ENCODE measurements around the gene RAB11A.

Gene RAB11A

DNA sequence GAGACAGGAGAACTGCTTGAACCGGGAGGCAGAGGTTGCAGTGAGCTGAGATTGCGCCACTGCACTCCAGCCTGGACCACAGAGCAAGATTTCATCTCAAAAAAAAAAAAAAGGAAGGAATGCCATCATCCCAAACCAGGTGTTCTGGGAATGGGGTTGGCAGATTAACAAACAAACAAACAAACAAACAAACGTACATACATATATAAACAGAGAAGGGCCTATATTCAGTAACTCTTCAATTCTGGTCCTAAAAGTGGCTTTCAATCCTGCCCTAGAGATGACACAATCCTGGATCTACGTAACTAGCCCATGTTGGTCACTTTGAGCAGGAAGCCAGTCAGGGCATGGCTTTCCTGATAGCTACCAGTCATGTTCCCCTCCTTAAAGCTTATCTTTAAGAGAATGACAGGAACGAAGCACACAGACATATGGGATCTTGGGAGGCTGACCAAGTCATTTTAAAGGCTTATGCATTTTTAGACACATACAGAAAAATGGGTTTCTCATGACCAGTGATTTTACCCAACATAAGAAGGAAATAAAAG is 29.9 kb upstream of the RAB11A start:
- no peaks in the 10 kb centered on the region for H3K9me2 ChIP-seq (replicated peaks; ENCODE audit: low read depth, low read length)
- H3K4me1 ChIP-seq (ENCODE audit: insufficient read depth, low read length, poor library complexity, severe bottlenecking): no peaks in the 10 kb centered on the region
- H3K9me3 ChIP-seq (ENCODE audit: insufficient read depth, low read depth, low read length): no peaks in the 10 kb centered on the region
- H3K79me2 ChIP-seq (ENCODE audit: insufficient read depth, low read length): no peaks in the 10 kb centered on the region
- no peak overlapping the region for H2AFZ ChIP-seq (ENCODE audit: low read length)
- no peak overlapping the region for H3K4me2 ChIP-seq (ENCODE audit: low read depth, low read length, poor library complexity, severe bottlenecking)
- no peaks in the 10 kb centered on the region for H3K27me3 ChIP-seq (ENCODE audit: insufficient read depth, low read length, poor library complexity, severe bottlenecking)
- H3F3A ChIP-seq (ENCODE audit: low read depth): no peaks in the 10 kb centered on the region
- no peaks in the 10 kb centered on the region for H3K36me3 ChIP-seq (ENCODE audit: insufficient read depth, low read length)
- TF ChIP-seq, protein P1, sequence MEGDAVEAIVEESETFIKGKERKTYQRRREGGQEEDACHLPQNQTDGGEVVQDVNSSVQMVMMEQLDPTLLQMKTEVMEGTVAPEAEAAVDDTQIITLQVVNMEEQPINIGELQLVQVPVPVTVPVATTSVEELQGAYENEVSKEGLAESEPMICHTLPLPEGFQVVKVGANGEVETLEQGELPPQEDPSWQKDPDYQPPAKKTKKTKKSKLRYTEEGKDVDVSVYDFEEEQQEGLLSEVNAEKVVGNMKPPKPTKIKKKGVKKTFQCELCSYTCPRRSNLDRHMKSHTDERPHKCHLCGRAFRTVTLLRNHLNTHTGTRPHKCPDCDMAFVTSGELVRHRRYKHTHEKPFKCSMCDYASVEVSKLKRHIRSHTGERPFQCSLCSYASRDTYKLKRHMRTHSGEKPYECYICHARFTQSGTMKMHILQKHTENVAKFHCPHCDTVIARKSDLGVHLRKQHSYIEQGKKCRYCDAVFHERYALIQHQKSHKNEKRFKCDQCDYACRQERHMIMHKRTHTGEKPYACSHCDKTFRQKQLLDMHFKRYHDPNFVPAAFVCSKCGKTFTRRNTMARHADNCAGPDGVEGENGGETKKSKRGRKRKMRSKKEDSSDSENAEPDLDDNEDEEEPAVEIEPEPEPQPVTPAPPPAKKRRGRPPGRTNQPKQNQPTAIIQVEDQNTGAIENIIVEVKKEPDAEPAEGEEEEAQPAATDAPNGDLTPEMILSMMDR (conservative IDR thresholded peaks at IDR 0.05; ENCODE audit: low read length): no peak
- TF ChIP-seq EZH2phosphoT487 (IDR thresholded peaks at IDR 0.05; ENCODE audit: borderline replicate concordance): no peak
- H4K20me1 ChIP-seq (ENCODE audit: insufficient read depth, low read length, poor library complexity, severe bottlenecking): no peaks in the 10 kb centered on the region
- H3K4me3 ChIP-seq (ENCODE audit: low read length, poor library complexity, severe bottlenecking): no peak overlapping the region
- no peak overlapping the region for H3K9ac ChIP-seq (ENCODE audit: low read depth, low read length, poor library complexity, severe bottlenecking)

DNA sequence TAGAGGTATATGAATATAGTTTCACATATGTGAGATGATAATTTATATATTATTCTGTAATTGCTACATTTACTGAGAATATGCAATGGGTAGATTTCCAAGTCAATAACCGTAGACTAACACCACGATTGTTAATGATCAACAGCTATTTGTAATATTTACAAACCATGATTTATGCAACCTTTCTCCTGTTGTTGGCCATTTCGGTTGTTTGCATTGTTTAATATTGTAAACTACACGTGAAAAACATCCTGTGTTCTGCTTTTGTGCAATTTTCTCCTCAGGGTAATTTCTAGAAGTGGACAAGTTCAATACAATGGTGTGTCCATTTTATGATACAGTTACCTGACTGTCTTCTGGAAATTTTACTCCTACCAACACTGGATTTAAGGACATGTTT is 29.3 kb upstream of the RAB11A start:
- H4K20me1 ChIP-seq (ENCODE audit: insufficient read depth, low read length, poor library complexity, severe bottlenecking): no peaks in the 10 kb centered on the region
- H3K79me2 ChIP-seq (ENCODE audit: insufficient read depth, low read length): no peaks in the 10 kb centered on the region
- TF ChIP-seq EZH2phosphoT487 (IDR thresholded peaks at IDR 0.05; ENCODE audit: borderline replicate concordance): no peak
- TF ChIP-seq, protein P1 (conservative IDR thresholded peaks at IDR 0.05; ENCODE audit: low read length): no peak
- no peak overlapping the region for H3K4me2 ChIP-seq (ENCODE audit: low read depth, low read length, poor library complexity, severe bottlenecking)
- no peaks in the 10 kb centered on the region for H3K9me2 ChIP-seq (replicated peaks; ENCODE audit: low read depth, low read length)
- H3K9ac ChIP-seq (ENCODE audit: low read depth, low read length, poor library complexity, severe bottlenecking): no peak overlapping the region
- no peak overlapping the region for H3K4me3 ChIP-seq (ENCODE audit: low read length, poor library complexity, severe bottlenecking)
- H3K4me1 ChIP-seq (ENCODE audit: insufficient read depth, low read length, poor library complexity, severe bottlenecking): no peaks in the 10 kb centered on the region
- H2AFZ ChIP-seq (ENCODE audit: low read length): no peak overlapping the region
- no peaks in the 10 kb centered on the region for H3K9me3 ChIP-seq (ENCODE audit: insufficient read depth, low read depth, low read length)
- H3F3A ChIP-seq (ENCODE audit: low read depth): no peaks in the 10 kb centered on the region
- no peaks in the 10 kb centered on the region for H3K36me3 ChIP-seq (ENCODE audit: insufficient read depth, low read length)
- H3K27me3 ChIP-seq (ENCODE audit: insufficient read depth, low read length, poor library complexity, severe bottlenecking): no peaks in the 10 kb centered on the region

DNA sequence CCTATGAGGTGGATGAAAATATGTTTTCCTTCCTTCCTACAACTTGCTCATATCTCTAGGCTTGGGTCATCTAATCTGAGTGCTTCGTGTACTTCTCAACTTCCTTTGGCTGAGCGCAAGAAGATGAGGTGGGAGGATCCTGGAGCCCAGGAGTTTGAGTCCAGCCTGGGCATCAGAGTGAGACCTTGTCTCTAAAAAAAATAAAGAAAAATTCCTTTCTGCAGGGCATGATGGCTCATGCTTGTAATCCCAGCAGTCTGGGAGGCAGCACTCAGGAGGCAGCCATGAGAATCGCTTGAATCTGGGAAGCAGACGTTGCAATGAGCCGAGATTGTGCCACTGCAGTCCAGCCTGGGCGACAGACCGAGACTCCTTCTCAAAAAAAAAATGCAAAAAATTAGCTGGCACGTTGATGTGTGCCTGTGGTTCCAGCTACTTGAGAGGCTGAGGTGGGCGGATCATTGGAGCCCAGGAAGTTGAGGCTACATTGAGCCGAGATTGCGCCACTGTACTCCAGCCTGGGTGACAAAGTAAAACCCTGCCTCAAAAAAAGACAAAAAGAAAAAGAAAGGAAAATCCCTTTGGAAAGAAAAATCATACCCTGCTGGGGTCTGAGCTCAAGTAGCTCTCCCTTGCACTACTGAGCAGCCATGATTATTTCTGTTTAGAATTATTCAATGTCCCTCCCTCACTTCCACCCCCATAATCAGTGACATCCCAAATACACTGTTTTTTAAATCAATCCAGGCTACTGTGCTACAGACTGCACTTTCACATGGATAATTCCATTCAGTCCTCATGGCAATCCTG is 28.0 kb upstream of the RAB11A start:
- no peak overlapping the region for H3K4me2 ChIP-seq (ENCODE audit: low read depth, low read length, poor library complexity, severe bottlenecking)

More for the DNA sequence above, 28.0 kb upstream of the RAB11A start:
- Histone ChIP-seq H3K27me3 (ENCODE audit: insufficient read depth, low read length, poor library complexity, severe bottlenecking) (no peaks in the 10 kb centered on the region), H3K4me1 (ENCODE audit: insufficient read depth, low read length, poor library complexity, severe bottlenecking) (no peaks in the 10 kb centered on the region), H3K9me3 (ENCODE audit: insufficient read depth, low read depth, low read length) (no peaks in the 10 kb centered on the region), H3F3A (ENCODE audit: low read depth) (no peaks in the 10 kb centered on the region), H3K9ac (ENCODE audit: low read depth, low read length, poor library complexity, severe bottlenecking) (no peak overlapping the region), H3K9me2 (replicated peaks; ENCODE audit: low read depth, low read length) (no peaks in the 10 kb centered on the region), H3K4me3 (ENCODE audit: low read length, poor library complexity, severe bottlenecking) (no peak overlapping the region), H3K79me2 (ENCODE audit: insufficient read depth, low read length) (no peaks in the 10 kb centered on the region), H4K20me1 (ENCODE audit: insufficient read depth, low read length, poor library complexity, severe bottlenecking) (no peaks in the 10 kb centered on the region), H2AFZ (ENCODE audit: low read length) (no peak overlapping the region), H3K36me3 (ENCODE audit: insufficient read depth, low read length) (no peaks in the 10 kb centered on the region)
- TF ChIP-seq, protein P1 (conservative IDR thresholded peaks at IDR 0.05; ENCODE audit: low read length): no peak
- no peak for TF ChIP-seq EZH2phosphoT487 (IDR thresholded peaks at IDR 0.05; ENCODE audit: borderline replicate concordance)
